Measurements from ENCODE around the gene GAS2L1.
"Not testable (repeated sequence)": the region's sequence is repeated elsewhere in the genome, so short reads cannot be mapped to it uniquely, and the experiment has no call there.

GAS2L1 gene

GRCh38 chr22:29344137-29344536 lies 37.7 kb downstream of the GAS2L1 start:
- DNase-seq: peak; percentile 56

- not testable (repeated sequence) for DNase-seq
Observed at GRCh38 chr22:29344889-29345288, 38.4 kb downstream of the GAS2L1 start.

- no peak for DNase-seq
Observed at GRCh38 chr22:29345932-29346331, 39.5 kb downstream of the GAS2L1 start.

- DNase-seq: no peak
Observed at GRCh38 chr22:29346659-29347058, 40.2 kb downstream of the GAS2L1 start.

- no peak for DNase-seq
Observed at GRCh38 chr22:29348041-29348440, 41.6 kb downstream of the GAS2L1 start.

GRCh38 chr22:29348956-29349355 lies 42.5 kb downstream of the GAS2L1 start:
- no peak for DNase-seq

- no peak for DNase-seq
Observed at GRCh38 chr22:29351042-29351441, 44.6 kb downstream of the GAS2L1 start.

- DNase-seq: no peak
Observed at GRCh38 chr22:29351891-29352290, 45.4 kb downstream of the GAS2L1 start.

- no peak for DNase-seq
Observed at GRCh38 chr22:29352778-29353177, 46.3 kb downstream of the GAS2L1 start.

- no peak for DNase-seq
Observed at GRCh38 chr22:29353286-29353685, 46.8 kb downstream of the GAS2L1 start.

GRCh38 chr22:29353860-29354259 lies 47.4 kb downstream of the GAS2L1 start:
- DNase-seq: no peak

- not testable (repeated sequence) for DNase-seq
Observed at GRCh38 chr22:29357193-29357890, 50.9 kb downstream of the GAS2L1 start.

- DNase-seq: no peak
Observed at GRCh38 chr22:29359469-29359868, 53.0 kb downstream of the GAS2L1 start.

All from NCI-H2107 (cell line).